Measurements from ENCODE around the gene ANXA10. TPM values are rescaled to one million over a fixed set of nuclear protein-coding genes. Genes with fewer than 3 reads are reported as not detected.

Gene ANXA10
- total RNA-seq, 1 donor from 2014 or later = not detected

- no peaks in the 10 kb centered on the region for H3K36me3 ChIP-seq (ENCODE audit: control insufficient read depth, insufficient read depth, low read length)
- TF ChIP-seq, protein P1, sequence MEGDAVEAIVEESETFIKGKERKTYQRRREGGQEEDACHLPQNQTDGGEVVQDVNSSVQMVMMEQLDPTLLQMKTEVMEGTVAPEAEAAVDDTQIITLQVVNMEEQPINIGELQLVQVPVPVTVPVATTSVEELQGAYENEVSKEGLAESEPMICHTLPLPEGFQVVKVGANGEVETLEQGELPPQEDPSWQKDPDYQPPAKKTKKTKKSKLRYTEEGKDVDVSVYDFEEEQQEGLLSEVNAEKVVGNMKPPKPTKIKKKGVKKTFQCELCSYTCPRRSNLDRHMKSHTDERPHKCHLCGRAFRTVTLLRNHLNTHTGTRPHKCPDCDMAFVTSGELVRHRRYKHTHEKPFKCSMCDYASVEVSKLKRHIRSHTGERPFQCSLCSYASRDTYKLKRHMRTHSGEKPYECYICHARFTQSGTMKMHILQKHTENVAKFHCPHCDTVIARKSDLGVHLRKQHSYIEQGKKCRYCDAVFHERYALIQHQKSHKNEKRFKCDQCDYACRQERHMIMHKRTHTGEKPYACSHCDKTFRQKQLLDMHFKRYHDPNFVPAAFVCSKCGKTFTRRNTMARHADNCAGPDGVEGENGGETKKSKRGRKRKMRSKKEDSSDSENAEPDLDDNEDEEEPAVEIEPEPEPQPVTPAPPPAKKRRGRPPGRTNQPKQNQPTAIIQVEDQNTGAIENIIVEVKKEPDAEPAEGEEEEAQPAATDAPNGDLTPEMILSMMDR (IDR thresholded peaks at IDR 0.05; ENCODE audit: insufficient read depth, low read length, poor library complexity, severe bottlenecking) = no peak
- no peaks in the 10 kb centered on the region for H3K27me3 ChIP-seq (ENCODE audit: control insufficient read depth, insufficient read depth, low read length)
- no peak overlapping the region for H3K4me3 ChIP-seq (ENCODE audit: low read depth, low read length)
- DNase-seq (ENCODE audit: low read depth) = no peak
Measured at GRCh38 chr4:168077726-168078239, 14.6 kb upstream of the ANXA10 start.

- Histone ChIP-seq H3K36me3 (ENCODE audit: control insufficient read depth, insufficient read depth, low read length) (no peaks in the 10 kb centered on the region), H3K4me3 (ENCODE audit: low read depth, low read length) (no peak overlapping the region)
- TF ChIP-seq, protein P1 (IDR thresholded peaks at IDR 0.05; ENCODE audit: insufficient read depth, low read length, poor library complexity, severe bottlenecking) = no peak
Measured at GRCh38 chr4:168082379-168082778, 10.0 kb upstream of the ANXA10 start.

DNA sequence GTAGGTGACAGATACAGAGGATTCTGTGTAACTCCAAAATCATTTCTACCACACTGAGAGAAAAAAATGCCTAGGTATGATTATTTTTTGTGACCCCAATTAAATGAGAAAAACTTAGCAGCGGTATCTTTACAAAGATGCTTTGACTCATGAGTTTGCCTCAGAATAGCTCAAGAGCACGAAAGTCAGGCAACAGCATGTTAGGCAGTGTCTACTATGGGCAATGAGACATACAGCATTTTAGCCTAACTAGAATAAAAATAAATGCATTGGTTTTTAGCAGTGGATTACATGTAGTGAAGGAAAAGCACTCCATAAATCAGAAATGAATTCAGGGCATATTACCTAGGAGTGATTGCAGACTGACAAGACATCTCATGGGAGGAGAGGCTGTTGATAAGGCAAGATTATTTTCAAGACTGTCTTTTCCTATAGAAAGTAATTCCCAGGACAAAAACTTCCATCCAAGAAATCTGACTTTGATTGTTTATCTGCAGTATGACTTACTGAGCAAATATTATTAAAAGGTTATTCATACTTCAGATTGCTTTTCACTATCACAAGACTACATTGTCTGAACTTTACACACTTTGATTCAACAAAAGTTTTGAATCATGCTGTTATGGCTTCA lies 3.6 kb downstream of the ANXA10 start:
- Histone ChIP-seq H3K27me3 (ENCODE audit: control insufficient read depth, insufficient read depth, low read length) (no peaks in the 10 kb centered on the region), H3K36me3 (ENCODE audit: control insufficient read depth, insufficient read depth, low read length) (no peaks in the 10 kb centered on the region), H3K4me3 (ENCODE audit: low read depth, low read length) (no peak overlapping the region)
- no peak for DNase-seq (ENCODE audit: low read depth)
- TF ChIP-seq, protein P1 (IDR thresholded peaks at IDR 0.05; ENCODE audit: insufficient read depth, low read length, poor library complexity, severe bottlenecking) = no peak

More at GRCh38 chr4:168082379-168082778, 10.0 kb upstream of the ANXA10 start:
- no peaks in the 10 kb centered on the region for H3K27me3 ChIP-seq (ENCODE audit: control insufficient read depth, insufficient read depth, low read length)
- DNase-seq (ENCODE audit: low read depth) = no peak

DNA sequence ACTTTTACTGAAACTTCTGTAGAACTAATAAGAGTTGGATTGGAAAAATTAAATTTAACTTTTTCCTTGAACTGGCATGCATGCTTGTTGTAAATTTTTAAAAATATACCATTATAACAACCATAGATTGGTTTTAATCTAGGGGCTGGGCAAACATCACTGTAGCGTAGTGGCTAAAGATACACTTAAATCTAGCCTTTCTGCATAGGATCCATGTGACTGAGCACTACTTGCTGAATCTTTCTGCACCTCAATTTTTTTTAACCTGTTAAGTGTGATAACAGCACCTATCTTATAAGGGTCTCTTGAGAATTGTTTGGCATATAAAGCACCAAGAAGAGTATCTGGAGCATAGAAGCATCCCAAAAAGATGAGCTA lies 4.1 kb downstream of the ANXA10 start:
- DNase-seq (ENCODE audit: low read depth) = no peak
- TF ChIP-seq, protein P1 (IDR thresholded peaks at IDR 0.05; ENCODE audit: insufficient read depth, low read length, poor library complexity, severe bottlenecking) = no peak
- Histone ChIP-seq H3K36me3 (ENCODE audit: control insufficient read depth, insufficient read depth, low read length) (no peaks in the 10 kb centered on the region), H3K27me3 (ENCODE audit: control insufficient read depth, insufficient read depth, low read length) (no peaks in the 10 kb centered on the region), H3K4me3 (ENCODE audit: low read depth, low read length) (no peak overlapping the region)

GRCh38 chr4:168097161-168097560 lies 4.8 kb downstream of the ANXA10 start:
- no peak overlapping the region for H3K4me3 ChIP-seq (ENCODE audit: low read depth, low read length)
- no peak for DNase-seq (ENCODE audit: low read depth)
- H3K27me3 ChIP-seq (ENCODE audit: control insufficient read depth, insufficient read depth, low read length) = no peaks in the 10 kb centered on the region
- TF ChIP-seq, protein P1 (IDR thresholded peaks at IDR 0.05; ENCODE audit: insufficient read depth, low read length, poor library complexity, severe bottlenecking) = no peak
- H3K36me3 ChIP-seq (ENCODE audit: control insufficient read depth, insufficient read depth, low read length) = no peaks in the 10 kb centered on the region

GRCh38 chr4:168098248-168098717 lies 5.9 kb downstream of the ANXA10 start:
- Histone ChIP-seq H3K27me3 (ENCODE audit: control insufficient read depth, insufficient read depth, low read length) (no peaks in the 10 kb centered on the region), H3K36me3 (ENCODE audit: control insufficient read depth, insufficient read depth, low read length) (no peaks in the 10 kb centered on the region), H3K4me3 (ENCODE audit: low read depth, low read length) (no peak overlapping the region)
- TF ChIP-seq, protein P1 (IDR thresholded peaks at IDR 0.05; ENCODE audit: insufficient read depth, low read length, poor library complexity, severe bottlenecking) = no peak
- no peak for DNase-seq (ENCODE audit: low read depth)
